ENCODE results near the gene C17orf67. TPM values are rescaled to one million over a fixed set of nuclear protein-coding genes. Genes with fewer than 3 reads are reported as not detected.
"Not testable (repeated sequence)": the region's sequence is repeated elsewhere in the genome, so short reads cannot be mapped to it uniquely, and the experiment has no call there.

The C17orf67 gene
- total RNA-seq, 1 experiment from 2014 or later, result 0.81 TPM

DNA sequence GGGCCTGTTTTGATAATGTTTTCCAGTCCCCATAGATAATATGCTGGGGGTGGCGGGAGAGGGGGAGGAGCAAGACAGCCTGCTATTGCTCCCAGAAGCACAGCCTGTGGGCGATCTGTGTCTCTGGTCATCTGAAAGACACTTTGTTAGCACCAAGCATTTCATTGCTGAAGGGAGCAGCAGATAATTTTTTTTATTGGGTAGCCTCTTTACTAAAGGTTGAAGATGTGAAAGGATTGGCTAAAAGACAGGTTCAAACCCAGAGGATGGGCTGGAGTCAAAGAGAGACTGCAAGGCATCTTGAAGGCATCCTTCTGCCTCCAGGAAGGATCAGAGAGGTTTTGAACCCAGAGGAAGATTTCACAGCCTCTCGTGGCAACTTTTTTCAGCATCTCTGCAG, 60.6 kb downstream of the C17orf67 start:
- no peak for DNase-seq (ENCODE audit: low spot score)

DNA sequence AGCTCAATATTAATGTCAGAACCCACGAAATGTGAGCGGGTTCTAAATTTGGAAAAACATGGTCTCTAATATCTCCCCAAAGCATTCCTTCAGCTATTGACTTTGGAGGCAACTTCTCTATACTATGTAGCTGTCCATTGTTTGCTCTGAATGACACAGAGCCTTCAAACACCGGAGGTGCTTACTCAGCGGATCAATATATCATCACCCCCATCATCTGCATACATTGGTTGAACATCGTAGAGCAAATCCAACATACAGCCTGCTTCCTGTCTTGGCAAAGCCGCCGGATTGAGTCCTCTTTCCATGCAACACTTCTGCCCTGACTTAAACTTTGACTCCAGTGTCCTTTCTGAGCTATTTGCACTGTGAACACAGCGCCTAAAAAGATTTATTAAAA, 61.3 kb downstream of the C17orf67 start:
- DNase-seq (ENCODE audit: low spot score), result no peak

DNA sequence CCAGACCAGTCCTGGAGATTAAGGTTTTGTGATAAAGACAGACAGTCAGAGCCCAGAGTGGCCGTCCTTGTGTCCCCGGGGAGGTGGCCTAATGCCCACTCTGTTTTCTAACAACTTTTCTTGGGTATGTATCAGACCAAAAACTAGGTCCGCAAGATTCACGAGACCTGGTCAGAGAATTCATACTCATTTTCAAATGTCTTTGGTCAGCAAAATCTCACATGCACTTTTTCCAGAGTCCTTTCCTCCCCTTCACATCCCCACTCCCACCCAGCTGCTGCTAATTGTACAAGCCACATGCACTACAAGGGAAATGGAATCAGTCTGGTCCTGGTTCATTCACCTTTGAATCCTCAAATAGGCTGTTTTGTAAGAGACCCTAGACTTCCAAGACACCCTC, 61.7 kb downstream of the C17orf67 start:
- no peak for DNase-seq (ENCODE audit: low spot score)

- DNase-seq (ENCODE audit: low spot score), result no peak
Observed at GRCh38 chr17:56771563-56771962, 62.2 kb downstream of the C17orf67 start.

GRCh38 chr17:56770427-56770826, 63.3 kb downstream of the C17orf67 start:
- no peak for DNase-seq (ENCODE audit: low spot score)

- no peak for DNase-seq (ENCODE audit: low spot score)
Observed at GRCh38 chr17:56765449-56765848, 68.3 kb downstream of the C17orf67 start.

DNA sequence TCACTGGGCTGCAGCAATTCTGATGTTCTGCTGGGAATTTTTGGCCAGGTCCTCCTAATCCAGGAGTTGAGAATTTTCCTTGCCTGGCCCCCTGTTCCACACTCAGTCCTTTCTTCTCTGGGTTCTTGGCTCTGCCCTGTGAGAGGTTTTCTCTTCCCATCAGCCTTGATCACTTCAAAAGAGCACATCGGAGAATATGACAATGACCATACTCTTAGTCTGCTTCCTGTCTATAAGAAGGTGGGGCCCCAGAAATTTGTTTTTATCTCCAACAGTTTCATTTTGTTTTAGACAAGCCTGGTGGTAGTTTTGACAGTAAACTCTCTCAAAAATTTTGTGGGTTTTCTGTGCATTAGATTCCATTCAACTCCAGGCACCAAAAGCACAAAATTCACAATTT, 70.7 kb downstream of the C17orf67 start:
- no peak for DNase-seq (ENCODE audit: low spot score)

- DNase-seq (ENCODE audit: low spot score), result no peak
Observed at GRCh38 chr17:56762144-56762543, 71.6 kb downstream of the C17orf67 start.

DNA sequence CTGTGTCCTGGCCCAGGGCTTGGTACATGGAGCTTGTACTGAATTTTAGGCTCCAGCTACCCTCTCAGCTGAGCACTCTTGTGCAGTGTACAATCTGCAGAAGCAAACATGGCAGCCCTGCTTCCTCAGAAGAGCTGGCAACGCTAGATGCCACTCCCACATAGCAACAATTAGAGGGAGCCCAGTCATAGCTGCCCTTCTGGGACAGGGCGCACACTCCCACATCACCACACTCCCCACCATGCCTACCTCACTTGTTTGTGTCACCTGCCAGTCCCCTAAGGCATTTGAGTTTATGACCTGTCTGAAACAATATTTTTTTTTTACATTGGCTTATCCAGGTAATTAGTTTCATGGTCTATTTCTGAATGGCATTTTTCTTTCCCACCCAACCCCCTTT, 72.3 kb downstream of the C17orf67 start:
- DNase-seq (ENCODE audit: low spot score), result no peak

DNA sequence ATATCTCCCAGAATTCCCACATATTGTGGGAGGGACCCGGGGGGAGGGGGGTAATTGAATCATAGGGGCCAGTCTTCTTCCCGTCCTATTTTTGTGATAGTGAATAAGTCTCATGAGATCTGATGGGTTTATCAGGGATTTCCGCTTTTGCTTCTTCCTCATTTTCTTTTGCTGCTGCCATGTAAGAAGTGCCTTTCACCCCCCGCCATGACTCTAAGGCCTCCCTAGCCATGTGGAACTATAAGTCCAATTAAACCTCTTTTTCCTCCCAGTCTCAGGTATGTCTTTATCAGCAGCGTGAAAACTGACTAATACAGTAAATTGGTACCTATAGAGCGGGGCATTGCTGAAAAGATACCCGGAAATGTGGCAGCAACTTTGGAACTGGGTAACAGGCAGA, 76.1 kb downstream of the C17orf67 start:
- DNase-seq (ENCODE audit: low spot score), result not testable (repeated sequence)

GRCh38 chr17:56756536-56756935, 77.2 kb downstream of the C17orf67 start:
- DNase-seq (ENCODE audit: low spot score), result no peak

GRCh38 chr17:56755310-56755709, 78.4 kb downstream of the C17orf67 start:
- DNase-seq (ENCODE audit: low spot score), result no peak

DNA sequence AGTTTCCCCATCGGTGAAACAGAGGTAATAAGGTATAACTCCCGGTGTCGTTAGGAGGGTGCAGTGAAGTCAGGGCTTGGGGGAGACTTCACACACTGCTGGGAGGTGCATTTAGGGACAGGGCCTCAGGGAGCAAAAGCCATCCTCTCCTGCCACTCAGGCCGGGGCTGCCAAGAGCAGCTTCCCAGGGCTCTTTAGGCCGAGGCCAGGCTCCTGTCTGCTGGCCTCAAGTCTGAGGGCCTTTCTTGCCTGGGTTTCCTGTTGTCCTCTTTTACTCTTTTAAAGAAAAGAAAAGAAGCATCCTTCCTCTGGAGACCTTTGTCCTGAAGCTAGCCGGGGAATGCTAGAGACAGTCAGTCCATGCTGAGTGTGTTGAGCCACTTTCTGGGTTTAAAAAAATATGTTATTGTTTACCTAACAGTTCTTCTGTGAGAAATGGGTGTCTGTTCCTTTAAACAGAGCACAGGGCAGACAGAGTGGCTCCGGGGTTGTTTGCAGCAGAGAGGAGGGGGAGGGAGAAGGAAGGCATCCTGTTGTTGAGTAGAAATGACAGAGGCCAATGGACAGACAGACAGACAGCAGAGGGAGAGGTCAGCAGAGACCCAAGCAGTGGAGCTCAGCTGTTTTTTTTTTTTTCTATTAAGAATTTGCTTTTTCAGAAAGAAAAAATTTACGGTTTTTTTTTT, 79.1 kb downstream of the C17orf67 start:
- DNase-seq (ENCODE audit: low spot score), result no peak

GRCh38 chr17:56752263-56752836, 81.4 kb downstream of the C17orf67 start:
- DNase-seq (ENCODE audit: low spot score), result peak; percentile 12

- no peak for DNase-seq (ENCODE audit: low spot score)
Observed at GRCh38 chr17:56751145-56751738, 82.5 kb downstream of the C17orf67 start.

GRCh38 chr17:56744721-56745120, 89.0 kb downstream of the C17orf67 start:
- DNase-seq (ENCODE audit: low spot score), result no peak

DNA sequence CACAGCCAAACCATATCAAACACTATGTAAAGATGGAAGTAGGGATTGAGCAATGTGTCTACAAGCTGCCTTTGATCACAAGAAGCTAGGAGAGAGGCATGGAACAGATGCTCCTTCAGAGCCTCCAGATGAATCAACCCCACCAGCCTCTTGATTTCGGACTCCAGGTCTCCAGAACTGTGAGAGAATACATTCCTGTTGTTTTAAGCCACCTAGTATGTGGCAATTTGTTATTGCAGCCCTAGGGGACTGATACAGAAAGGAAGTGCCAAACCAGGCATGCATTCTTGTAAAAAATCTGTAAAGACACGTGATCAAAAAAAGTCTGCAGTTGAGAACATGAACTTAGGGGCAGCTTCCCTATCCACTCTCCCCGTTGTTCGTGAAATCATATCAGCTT, 91.1 kb downstream of the C17orf67 start:
- no peak for DNase-seq (ENCODE audit: low spot score)

Small RNA genes within 50 kb of the gene (small RNA-seq; reads per million reads assigned to genes)
- not detected for gene RNU6-1158P

Other genes starting within 250 kb of the C17orf67 start
- gene NOG, start 240.2 kb downstream of the C17orf67 start, total RNA-seq (2014; rRNA removed; shearing (Covaris generic)), result not detected in 2 replicates
- gene DGKE, start 231 bp upstream of the C17orf67 start, total RNA-seq (2014; rRNA removed; shearing (Covaris generic)), result 4.4 and 10.2 TPM in 2 replicates
- gene TRIM25, start 80.1 kb upstream of the C17orf67 start, total RNA-seq (2014; rRNA removed; shearing (Covaris generic)), result 29.8 and 38.4 TPM in 2 replicates
- 11.5 and 14.6 TPM in 2 replicates for gene COIL, start 127.1 kb upstream of the C17orf67 start, total RNA-seq (2014; rRNA removed; shearing (Covaris generic))
- 4.8 and 6.4 TPM in 2 replicates for gene SCPEP1, start 144.2 kb upstream of the C17orf67 start, total RNA-seq (2014; rRNA removed; shearing (Covaris generic))